RCC 7860 (cell line): ENCODE data around the gene RAB15.

Source experiments
- DNase-seq: peaks from one replicate; pipeline ENCODE4 v3.0.0-alpha.2; 2015; ENCODE audit warnings: low spot score
- FAIRE-seq: peaks from 2 replicates; lab custom pipeline; 2012; peaks lifted over from hg19 to GRCh38; lab: Jason Lieb, UNC

RAB15 gene

DNA sequence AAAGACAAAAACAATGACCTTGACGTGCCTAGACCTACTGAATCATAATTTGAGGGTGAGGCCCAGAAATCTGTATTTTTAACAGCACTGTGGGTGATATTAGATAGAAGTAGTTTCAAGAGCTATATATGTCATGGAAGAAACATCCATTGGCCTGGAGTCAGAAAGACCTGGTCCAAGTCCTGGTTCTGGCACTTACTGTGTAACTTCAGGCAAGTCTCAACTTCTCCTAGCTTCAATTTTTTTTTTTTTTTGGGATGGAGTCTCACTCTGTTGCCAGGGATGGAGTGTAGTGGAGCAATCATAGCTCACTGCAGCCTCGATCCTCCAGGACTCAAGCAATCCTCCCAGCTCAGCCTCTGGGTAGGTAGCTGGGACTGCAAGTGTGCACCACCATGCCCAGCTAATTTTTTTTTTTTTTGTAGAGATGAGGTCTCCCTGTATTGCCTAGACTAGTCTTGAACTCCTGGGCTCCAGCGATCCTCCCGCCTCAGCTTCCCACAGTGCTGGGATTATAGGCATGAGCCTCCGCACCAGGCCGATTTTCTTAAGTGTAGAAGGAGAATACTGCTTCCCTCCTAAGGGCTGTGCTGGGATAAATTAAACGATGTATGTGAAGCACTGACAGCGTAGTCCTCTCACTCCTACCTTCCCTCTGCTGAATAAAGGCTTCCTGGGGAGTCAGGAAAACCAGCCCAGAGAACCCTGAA lies 15.3 kb downstream of the RAB15 start:
- no peak for DNase-seq
- FAIRE-seq, result no peak

DNA sequence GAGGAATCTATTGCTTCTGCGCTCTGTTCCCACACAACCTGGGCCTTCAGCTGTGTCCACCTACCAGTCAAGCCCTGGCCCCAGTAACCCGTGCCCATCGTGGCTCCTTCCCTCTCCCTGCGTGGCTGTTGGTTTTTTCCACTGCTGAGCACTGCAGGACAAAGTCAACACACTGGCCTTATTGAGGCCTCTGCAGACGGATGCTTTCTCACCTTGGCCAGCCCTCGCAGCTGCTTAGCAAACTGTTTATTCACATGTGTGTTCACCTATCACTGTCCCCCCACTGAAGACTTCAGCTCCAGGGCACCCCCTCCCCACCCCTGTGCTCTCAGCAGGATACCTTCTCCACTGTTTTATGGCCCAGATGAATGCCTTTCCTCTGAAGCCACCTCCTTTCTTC lies 16.8 kb downstream of the RAB15 start:
- FAIRE-seq (no peak), DNase-seq (no peak)

DNA sequence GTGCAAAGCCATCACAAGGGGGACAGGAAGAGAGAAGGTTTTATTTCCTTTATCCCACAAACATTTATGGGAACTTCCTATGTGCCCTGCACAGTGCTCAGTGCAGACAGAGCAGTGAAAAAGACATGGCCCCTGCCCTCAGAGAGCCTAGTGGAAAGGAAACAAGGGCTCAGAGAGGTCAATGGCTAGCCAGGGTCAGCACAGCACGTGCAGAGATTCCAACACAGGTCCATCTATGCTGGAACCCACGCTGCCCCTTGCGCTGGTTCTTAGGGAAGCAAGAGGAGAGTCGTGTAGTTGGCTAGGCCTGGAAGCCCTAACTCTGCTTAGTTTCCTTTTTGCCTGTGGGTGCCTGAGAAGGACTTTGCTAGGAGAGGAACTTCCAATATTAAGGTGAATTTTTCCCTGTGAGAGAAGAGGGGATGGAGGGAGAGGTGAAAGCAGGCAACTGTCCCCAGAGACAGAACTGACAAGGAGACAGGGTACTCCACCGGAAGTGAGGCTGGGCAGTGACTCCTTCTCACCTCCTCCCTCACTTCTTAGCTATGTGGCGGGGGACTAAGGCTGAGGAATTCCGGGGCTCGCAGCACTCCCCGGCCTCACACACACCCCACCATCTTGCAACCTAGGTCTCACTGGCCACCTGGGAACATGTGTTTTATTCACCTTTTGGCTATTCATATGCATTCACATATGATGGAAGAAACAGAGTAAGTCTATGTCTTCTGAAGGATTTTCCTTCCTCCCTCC lies 17.5 kb downstream of the RAB15 start:
- FAIRE-seq, result no peak
- DNase-seq, result no peak

DNA sequence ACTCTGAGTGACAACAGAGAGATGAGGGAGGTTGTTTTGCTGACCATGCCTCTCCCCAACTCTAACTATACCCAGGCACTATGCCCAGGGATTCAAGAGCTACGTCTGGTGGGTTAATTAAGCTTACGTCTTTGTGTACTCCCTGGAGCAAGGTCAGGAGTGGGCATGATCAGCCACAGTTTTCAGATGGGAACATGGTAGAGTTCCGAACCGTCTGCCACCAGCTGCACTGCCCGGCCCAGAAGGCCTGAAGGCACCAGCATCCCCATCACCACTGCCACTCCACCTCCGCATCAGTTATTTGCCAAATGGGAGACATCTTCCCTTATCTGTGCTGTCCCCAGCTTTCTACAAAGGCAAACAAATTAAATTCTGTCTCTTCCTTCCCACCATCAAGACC lies 18.5 kb downstream of the RAB15 start:
- DNase-seq (no peak), FAIRE-seq (no peak)

DNA sequence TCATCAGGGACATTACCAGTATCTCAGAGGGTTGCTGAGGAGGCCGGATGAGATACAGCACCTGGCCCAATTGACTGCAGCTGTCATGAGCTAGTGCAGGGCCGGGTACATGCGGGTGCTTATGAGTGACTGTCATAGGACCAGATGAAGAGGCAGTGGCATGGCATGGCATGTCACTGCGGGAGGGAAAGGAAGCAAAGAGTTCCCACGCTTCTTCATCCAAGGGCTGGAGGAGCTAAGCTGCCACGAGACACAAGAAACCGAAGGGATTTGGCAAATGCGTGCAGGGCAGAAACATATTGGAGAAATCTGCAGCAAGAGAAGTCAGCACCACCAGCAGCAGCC lies 18.9 kb downstream of the RAB15 start:
- FAIRE-seq, result no peak
- DNase-seq, result no peak

DNA sequence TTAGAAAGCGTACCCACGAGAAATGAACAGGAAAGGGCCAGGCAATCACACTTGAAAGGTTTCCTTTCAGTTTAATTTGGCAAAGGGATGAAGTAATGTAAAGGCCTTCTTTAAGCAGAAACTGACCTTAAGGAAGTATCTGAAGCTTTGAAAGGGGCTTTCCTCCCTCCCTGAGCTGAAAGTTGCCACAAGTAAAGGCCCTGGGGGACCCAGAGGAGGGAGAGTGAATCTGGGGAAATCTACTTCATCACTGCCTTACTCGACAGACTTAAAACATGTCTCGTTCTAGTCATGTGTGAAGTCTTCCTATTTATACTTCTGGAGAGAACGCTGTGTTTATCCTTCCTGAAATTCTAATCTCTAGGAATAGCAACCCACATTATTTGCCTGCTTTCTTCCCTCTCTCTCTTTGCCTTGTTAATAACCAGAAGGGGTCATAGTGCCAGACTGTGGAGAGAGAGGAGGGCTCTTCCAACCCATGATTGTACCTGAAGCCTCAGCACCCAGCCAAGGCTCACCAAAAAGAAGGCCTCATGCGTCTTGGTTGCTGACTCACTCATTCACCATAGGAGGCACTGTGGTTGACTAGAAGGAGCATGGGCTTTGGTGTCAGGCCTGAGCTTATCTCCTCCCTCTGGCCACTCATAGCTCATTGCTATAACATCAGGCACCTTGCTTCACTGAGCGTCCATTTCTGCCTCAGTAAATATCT lies 19.4 kb downstream of the RAB15 start:
- no peak for FAIRE-seq

DNA sequence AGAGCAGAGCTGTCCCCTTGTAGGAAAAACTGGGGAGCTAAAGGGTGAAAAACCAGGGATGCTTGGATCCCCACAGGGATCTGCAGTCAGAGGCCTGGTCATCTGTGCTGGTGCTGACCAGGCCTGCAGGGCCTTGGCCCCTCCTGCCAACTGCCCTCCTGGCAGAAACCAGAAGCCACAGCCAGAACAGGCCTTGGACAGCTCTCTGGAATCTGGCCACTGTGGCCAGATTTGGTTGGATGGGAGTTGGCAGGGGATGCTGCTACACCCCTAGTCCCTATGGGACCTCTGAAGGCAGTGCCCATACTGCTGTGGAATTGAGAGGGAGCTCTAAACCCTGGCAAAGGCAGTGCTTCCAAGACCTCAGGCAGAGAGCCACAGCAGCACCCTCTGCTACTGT lies 20.4 kb downstream of the RAB15 start:
- FAIRE-seq (no peak), DNase-seq (no peak)

More for the DNA sequence above, 19.4 kb downstream of the RAB15 start:
- no peak for DNase-seq

DNA sequence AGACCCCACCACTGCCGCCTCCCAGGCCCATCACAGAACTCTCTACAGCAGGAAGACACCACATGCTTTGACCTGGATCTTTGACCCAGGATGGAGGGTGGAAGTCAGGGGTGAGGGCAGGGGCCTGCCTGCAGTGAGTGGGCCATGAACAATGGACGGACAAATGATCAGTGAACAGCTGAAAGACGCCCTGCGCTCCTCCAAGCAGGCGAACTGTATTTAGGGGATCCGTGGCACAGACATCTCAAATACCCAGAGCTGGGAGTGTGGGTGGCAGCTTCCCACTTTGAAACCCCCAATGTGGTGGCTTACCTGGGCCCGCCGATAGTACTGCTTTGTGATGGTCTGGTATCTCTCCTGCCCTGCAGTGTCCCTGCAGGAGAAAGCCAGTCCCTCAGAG lies 20.8 kb downstream of the RAB15 start:
- DNase-seq (no peak), FAIRE-seq (no peak)

DNA sequence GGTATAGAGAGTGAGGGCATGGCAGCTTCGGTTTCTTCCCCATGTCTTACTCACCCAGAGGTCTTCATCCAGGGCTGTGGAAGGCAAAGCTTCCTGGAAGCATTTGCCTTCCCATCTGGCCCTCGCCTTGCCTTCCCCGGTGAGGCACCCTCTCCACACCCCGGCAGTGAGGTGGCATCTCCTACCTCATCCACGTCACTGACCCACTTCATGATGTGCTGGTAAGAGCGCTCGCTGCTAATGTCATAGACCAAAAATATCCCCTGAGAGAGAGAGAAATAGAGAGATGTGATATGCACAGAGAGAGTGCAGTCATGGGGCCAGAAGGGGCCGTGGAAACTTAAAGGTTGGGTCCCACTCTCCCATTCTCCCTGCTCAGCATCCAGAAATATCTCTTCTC lies 21.2 kb downstream of the RAB15 start:
- FAIRE-seq (no peak), DNase-seq (no peak)

DNA sequence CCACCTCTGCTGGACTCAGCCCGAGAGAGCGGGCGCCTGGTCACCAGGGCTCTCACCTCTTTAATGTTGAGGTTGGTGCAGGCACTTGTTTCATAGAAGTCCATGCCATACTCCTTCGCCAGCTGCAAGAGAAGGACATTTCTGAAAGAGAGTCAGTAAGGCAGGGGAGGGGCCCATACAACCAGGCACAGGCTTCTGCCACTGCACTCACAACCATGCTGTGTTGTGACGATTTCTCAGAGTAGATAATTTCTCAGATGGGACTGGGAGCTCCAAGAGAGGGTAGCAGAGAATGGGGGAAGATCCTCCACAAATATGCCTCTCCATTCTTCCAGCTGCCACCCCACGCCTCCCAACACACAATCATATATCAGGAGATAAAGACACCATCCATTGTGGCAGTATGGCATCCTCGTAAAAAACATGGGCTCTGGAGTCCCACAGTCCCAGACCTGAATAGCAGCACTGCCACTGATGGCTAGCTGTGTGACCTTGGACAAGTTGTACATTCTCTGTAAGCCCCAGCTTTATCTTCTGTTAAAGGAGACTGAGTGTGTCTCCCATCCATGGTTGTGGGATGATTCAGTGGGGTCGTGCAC lies 23.4 kb downstream of the RAB15 start:
- DNase-seq (no peak), FAIRE-seq (no peak)

DNA sequence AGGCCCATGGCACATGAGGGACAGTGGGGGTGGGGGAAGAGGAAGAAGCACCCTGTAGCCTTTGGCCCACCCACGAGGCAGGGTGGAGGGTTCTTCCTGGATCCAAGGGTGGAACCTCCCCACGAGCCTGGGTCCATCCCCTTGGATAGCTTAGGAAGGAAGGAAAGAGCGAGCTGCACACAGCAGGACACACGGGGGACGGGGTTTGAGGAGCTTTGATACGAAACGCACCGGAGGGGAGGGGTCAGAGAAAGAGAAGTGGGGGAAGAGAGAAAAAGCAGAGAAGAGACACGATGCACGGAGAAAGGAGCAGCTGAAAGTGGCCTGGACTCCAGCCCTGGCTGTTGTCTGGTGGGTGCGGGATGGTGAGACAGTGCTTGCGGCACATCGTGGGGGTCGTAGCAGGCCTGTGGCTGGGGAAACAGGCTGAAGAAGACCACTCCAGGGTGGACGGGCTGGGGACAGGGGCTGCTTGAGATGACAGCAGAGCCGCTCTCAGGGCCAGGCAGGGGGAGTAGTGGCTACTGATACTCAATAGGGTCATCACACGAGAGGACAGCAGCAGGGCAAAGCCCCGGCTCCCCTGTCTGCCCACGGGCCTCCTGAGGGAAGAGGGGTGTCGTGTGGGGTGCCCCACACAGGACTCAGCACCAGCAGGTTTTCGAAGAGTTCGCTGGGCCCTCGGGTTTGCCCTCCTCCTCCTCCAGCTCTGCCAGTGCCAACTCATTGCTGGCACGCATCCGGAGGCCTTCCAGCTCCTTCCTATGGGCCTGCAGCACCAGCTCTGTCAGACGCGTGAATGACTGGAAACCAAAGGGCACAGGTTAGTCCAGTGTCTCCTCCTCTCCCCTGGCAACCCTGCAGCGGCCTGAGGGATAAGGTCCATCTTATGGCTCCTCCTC lies 24.2 kb downstream of the RAB15 start:
- DNase-seq (no peak), FAIRE-seq (no peak)

DNA sequence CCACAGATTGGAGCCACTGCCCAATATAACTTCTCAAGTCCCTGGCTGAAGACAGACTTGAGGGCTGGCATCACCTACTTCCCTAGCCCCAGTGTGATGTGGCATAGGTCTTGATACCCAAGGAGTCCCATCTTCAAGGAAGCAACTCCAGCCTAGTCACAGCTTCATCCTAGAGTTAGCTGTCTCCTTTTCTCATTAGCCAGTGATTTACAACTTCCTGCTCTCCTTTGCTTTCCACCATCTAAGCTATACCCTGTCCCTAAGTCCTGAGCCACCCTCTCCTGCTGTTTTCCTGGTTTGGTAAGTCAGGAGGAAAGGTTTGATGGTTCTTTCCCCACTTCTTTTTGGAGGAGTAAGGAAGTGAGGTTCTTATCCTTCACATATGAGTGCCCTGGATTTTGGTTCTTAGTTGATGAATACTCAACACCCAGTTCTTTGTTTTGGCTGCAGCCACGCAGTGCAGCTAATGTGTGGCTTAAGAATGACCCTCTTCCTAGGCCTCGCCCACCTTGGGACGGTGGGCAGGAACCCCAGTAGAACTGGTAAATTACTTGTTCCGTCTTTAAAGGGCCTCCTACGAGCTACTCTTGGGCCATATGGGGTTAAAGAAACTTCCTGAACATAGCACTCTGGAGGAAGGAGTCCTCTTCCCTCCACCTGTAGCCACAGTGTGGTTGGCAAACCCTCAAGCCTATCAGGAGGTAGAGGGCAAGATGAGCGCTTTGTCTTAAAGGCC lies 25.7 kb downstream of the RAB15 start:
- no peak for DNase-seq
- FAIRE-seq, result no peak

DNA sequence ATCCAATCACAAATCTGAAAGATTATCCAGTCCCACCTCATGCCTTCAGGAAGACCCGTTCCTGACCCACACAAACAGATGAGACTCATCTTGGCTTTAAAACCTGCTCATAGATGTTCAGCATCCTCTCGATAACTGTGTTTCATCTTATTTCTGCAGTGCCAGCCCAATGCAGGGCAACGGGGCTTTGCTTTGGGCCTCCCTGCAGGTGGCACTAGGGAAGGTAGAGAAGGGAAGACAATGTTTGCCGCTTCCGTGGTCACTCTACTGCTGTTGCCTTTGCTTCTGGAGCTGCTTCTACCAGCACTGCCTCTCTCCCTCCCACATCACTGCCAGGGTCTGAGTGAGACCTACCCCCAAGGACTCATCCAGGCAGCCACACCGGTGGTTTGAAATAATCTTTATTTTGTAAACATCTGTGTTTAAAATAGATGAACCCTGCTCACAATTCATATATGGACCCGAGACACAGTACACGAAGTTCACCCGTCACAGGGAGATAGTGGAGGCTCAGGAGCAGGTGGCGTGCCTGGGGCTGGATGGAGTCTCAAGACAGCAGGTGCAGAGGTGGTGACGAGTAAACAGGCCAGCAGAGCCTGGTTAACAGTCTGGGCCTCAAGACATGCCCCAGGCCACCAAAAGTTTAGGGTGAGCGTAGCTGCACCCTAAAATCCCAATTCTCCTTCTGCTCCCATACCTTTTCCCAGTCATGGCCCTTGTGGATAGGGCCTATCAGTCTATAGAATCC lies 26.5 kb downstream of the RAB15 start:
- DNase-seq (no peak), FAIRE-seq (no peak)

DNA sequence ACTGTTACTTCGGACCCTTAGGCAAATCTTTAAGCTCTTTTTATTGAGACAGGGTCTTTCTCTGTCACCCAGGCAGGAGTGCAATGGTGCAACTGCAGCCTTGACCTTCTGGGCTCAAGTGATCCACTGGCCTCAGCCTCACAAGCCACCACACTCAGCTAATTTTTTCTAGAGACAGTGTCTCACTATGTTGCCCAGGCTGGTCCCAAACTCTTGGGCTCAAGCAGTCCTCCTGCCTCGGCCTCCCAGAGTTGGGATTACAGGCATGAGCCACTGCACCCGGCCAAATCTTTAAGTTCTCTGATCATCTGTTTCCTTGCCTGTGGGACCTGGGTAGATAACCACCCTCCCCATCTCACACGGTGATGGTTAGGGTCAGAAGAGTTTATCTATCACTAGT lies 27.3 kb downstream of the RAB15 start:
- DNase-seq (no peak), FAIRE-seq (no peak)

DNA sequence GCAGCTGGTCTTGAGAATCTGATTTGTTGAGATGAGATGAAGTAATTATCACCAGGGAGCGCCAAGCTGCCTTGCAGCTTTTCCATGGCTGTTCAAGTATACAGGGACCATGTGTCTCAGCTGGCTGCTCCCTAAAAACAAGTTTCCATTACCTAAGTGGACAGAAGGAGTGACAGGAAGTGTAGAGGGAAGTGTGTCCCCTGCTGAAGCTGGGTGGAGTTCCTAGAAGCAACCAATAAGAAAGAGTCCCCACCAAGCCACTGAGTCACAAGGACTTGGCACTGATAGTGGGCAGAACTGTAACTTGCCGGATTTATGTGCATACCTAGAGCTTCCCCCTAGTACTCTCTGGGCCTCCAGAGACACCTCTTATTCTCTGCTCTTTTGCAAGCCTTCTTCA lies 28.1 kb downstream of the RAB15 start:
- DNase-seq, result no peak
- no peak for FAIRE-seq

DNA sequence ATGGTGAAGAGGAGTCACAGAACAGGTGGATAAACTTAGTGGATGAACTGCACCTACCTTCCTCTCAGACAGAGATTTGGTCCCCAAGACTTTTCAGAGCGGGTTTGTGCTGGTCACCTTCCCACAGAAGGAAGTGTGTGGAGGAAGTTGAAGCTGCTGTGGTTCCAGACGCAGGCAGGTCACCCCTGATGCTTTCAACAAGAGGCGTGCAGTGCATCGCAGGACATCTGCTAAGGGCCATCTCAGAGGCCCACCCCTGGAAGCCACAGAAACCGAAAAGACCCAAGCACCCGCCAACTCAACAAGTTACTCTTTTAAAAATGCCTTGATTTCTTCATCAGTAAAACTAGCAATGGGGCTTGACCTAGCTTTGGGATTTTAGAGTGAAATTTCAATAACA lies 28.6 kb downstream of the RAB15 start:
- DNase-seq (no peak), FAIRE-seq (no peak)

DNA sequence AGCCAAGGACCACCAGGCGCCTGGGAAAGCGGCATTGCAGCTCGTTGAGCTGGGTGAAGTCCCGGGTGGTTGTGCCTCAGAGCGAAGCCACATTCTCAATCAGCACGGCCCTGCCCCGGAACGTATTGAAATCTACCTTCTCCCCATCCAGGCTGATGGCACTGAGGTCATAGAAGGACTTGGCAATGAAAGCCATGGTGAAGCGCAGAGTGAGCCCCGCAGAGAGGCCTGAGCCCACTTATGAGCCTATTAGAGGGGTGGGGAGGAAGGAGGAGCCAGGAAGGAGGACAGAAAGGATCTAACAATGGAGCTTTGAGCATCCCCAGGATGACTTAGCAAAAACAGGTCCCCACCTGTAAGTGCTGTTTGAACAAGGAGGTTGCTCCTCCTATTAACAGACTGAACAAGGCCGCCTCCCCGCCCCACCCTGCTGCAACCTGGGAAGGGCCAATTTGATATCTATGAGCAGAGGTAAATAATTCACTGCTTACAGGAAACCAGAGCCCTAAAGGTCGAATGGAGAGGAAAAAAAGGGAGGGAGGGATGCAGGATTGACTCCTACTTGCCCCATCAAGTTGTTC lies 29.5 kb downstream of the RAB15 start, which contains the start of gene GPX2:
TSS of gene GPX2 (minus strand) at position 215 of the 581 bp plus-strand sequence. CDS start at position 196, 19 bp downstream.
- DNase-seq (no peak), FAIRE-seq (no peak)

DNA sequence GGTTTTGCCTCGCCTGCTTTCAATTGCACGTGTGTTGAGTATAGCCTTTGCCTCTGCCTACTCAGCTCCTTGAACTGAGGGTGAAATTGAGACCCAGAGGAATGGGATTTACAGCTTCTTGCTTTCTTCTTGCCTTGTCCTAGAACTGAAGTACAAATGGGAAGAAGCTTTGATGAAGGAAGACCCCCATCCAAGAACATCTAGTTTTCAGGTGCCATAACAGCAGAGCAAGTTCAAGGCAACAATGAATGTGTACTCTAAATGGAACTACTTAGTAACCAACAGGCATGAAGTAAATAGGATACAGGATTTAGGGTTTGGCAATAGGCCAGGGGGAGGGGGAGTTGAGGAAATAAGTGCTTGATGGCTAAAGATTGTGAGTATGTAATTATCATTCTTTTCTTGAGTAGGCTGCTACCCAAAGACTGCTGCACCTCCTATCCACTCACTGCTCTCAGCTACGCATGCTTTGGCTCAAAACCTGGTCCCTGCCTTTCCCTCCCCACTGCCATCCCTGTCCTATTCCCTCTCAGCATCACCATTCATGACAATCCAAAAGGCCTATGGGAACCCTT lies 31.7 kb downstream of the RAB15 start:
- DNase-seq, result no peak
- FAIRE-seq, result no peak

DNA sequence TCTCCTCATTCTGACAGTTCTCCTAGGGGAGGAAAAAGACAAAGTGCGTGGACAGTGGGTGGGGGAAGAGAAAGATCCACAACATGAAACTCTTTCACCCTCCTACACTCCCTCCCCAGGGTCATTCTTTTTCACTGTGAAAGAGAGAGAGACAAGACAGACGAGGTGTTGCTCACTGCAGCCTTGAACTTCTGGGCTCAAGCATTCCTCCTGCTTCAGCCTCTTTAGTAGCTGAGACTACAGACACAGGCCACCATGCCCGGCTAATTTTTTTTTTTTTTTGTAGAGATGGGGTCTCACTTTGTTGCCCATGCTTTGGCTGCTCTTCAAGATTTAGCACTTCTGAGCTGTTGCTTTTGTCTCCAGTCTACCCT lies 32.3 kb downstream of the RAB15 start:
- no peak for DNase-seq
- FAIRE-seq, result no peak
